Dedifferentiated amniotic fluid mesenchymal stem cell (primary cell): ENCODE data around the gene ABCF2.
A peak's percentile ranks its signal among the peaks of the same experiment; 100 is the strongest.

Source experiments
- DNase-seq: peaks from one replicate; pipeline ENCODE4 v3.0.0-alpha.2; 2016; ENCODE audit errors: extremely low spot score

Gene ABCF2

GRCh38 chr7:151226875-151227782 lies at the start of gene ABCF2:
TSS of gene ABCF2 (minus strand) at chr7:151227205. CDS start at chr7:151226458, 747 bp downstream.
- DNase-seq = peak; percentile 99

GRCh38 chr7:151275813-151276577 lies 49.0 kb upstream of the ABCF2 start:
- DNase-seq = no peak

GRCh38 chr7:151274936-151275812 lies 48.2 kb upstream of the ABCF2 start:
- DNase-seq = no peak

- no peak for DNase-seq
Measured at GRCh38 chr7:151274396-151274795, 47.4 kb upstream of the ABCF2 start.

- no peak for DNase-seq
Measured at GRCh38 chr7:151273651-151274390, 46.8 kb upstream of the ABCF2 start.

- DNase-seq = no peak
Measured at GRCh38 chr7:151272877-151273276, 45.9 kb upstream of the ABCF2 start.

GRCh38 chr7:151272405-151272804 lies 45.4 kb upstream of the ABCF2 start:
- no peak for DNase-seq

GRCh38 chr7:151271699-151272355 lies 44.8 kb upstream of the ABCF2 start:
- no peak for DNase-seq

GRCh38 chr7:151269511-151269910 lies 42.5 kb upstream of the ABCF2 start:
- DNase-seq = no peak

- DNase-seq = no peak
Measured at GRCh38 chr7:151265351-151265931, 38.4 kb upstream of the ABCF2 start.

- no peak for DNase-seq
Measured at GRCh38 chr7:151264615-151265014, 37.6 kb upstream of the ABCF2 start.

GRCh38 chr7:151261529-151261928 lies 34.5 kb upstream of the ABCF2 start:
- no peak for DNase-seq

- DNase-seq = no peak
Measured at GRCh38 chr7:151260883-151261282, 33.9 kb upstream of the ABCF2 start.

- no peak for DNase-seq
Measured at GRCh38 chr7:151260471-151260870, 33.5 kb upstream of the ABCF2 start.

GRCh38 chr7:151257990-151258389 lies 31.0 kb upstream of the ABCF2 start:
- no peak for DNase-seq

- DNase-seq = no peak
Measured at GRCh38 chr7:151256410-151257045, 29.5 kb upstream of the ABCF2 start.

GRCh38 chr7:151255390-151255789 lies 28.4 kb upstream of the ABCF2 start:
- DNase-seq = no peak

GRCh38 chr7:151254851-151255250 lies 27.8 kb upstream of the ABCF2 start:
- DNase-seq = no peak

- DNase-seq = no peak
Measured at GRCh38 chr7:151254316-151254715, 27.3 kb upstream of the ABCF2 start.
